HCT116 (cell line): ENCODE results near the gene NUP153. TPM values are rescaled to one million over a fixed set of nuclear protein-coding genes. Genes with fewer than 3 reads are reported as not detected.

Source experiments
- ATAC-seq: fragments of 200-7000 bp; cut with Tn5 transposase; 2 replicates; pipeline ENCODE4 v1.9.1; 2020; ENCODE audit warnings: mild to moderate bottlenecking, moderate library complexity
- BruUV-seq: library from RNA; stranded (reverse); fragments of 400-500 nt; replicated peaks from 2 replicates; lab custom pipeline; 2021; lab: Mats Ljungman, UMichigan
- CTCF ChIA-PET: fragments of 300-600 bp; sonication (Branson Sonifier 250); formaldehyde crosslinking; loops from one replicate; lab custom pipeline; 2021; ENCODE audit warnings: antibody characterized with exemption; lab: Charles Lee
- POLR2A ChIA-PET: fragments of 300-600, 350-600 bp; sonication (Branson Sonifier 250); formaldehyde crosslinking; loops from one replicate; lab custom pipeline; 2021; ENCODE audit warnings: antibody characterized with exemption; lab: Charles Lee
- RAD21 ChIA-PET, 2 experiments: fragments of 300-600 bp; sonication (Branson Sonifier 250); formaldehyde crosslinking; loops; one replicate each; lab custom pipeline; 2023; ENCODE audit warnings: low total read pairs in 2 of 2; ENCODE audit not compliant: uncharacterized antibody in 2 of 2, unreplicated experiment in 2 of 2, low non-redundant PET in 1 of 2; lab: Charles Lee
- DNase-seq: peaks from one replicate; pipeline ENCODE4 v3.0.0-alpha.2; 2010; ENCODE audit warnings: low read depth, low spot score
- H2AFZ ChIP-seq: fragments of 200-600 bp; shearing (Covaris generic), sonication (generic); 2 replicates; pipeline ENCODE4 v1.6.1; 2017; ENCODE audit warnings: low read depth, mixed run types, mixed read lengths, antibody characterized with exemption, low read length; ENCODE audit not compliant: poor library complexity, severe bottlenecking
- H3K27ac ChIP-seq: 2 replicates; pipeline ENCODE4 v1.5.1; 2012; ENCODE audit warnings: low read depth, low read length
- H3K27me3 ChIP-seq: fragments of 200-600 bp; sonication (generic); 2 replicates; pipeline ENCODE4 v1.6.1; 2016; ENCODE audit warnings: mixed run types, low read length, mixed read lengths; ENCODE audit not compliant: insufficient read depth
- H3K36me3 ChIP-seq, 2 experiments: fragments of 200-500 bp in 1 of 2; fragments of 200-600 bp in 1 of 2; sonication (Bioruptor generic) in 1 of 2; sonication (generic) in 1 of 2; 2 replicates each; pipeline versions ENCODE4 v1.5.1 to v1.6.1; 2014 to 2016; ENCODE audit warnings: low read length in 2 of 2, inconsistent platforms in 1 of 2, mixed read lengths in 1 of 2, mixed run types in 1 of 2; ENCODE audit not compliant: insufficient read depth in 2 of 2, control insufficient read depth in 1 of 2
- H3K4me1 ChIP-seq, 2 experiments: fragments of 200-600 bp in 1 of 2; sonication (generic) in 1 of 2; 2 replicates each; pipeline versions ENCODE4 v1.5.1 to v1.6.1; 2012 to 2017; ENCODE audit warnings: low read length in 2 of 2, inconsistent platforms in 1 of 2, mild to moderate bottlenecking in 1 of 2, mixed read lengths in 1 of 2, mixed run types in 1 of 2, moderate library complexity in 1 of 2; ENCODE audit not compliant: insufficient read depth in 2 of 2, control insufficient read depth in 1 of 2
- H3K4me2 ChIP-seq: fragments of 200-600 bp; sonication (generic); 2 replicates; pipeline ENCODE4 v1.6.1; 2017; ENCODE audit warnings: mixed run types, low read length, mixed read lengths
- H3K4me3 ChIP-seq, 2 experiments: fragments of 200-600 bp in 1 of 2; sonication (generic) in 1 of 2; replicated peaks in 1 of 2; 2 replicates each; pipeline ENCODE4 v1.5.1; 2011 to 2016; ENCODE audit warnings: low read length in 2 of 2, control low read depth in 1 of 2, low read depth in 1 of 2, mild to moderate bottlenecking in 1 of 2, mixed read lengths in 1 of 2, mixed run types in 1 of 2
- H3K79me2 ChIP-seq: fragments of 200-600 bp; sonication (generic); 2 replicates; pipeline ENCODE4 v1.6.1; 2017; ENCODE audit warnings: mild to moderate bottlenecking, mixed run types, low read length, moderate library complexity, mixed read lengths; ENCODE audit not compliant: insufficient read depth
- H3K9ac ChIP-seq: fragments of 200-600 bp; sonication (generic); 2 replicates; pipeline ENCODE4 v1.6.1; 2016; ENCODE audit warnings: low read length, mixed read lengths
- H3K9me2 ChIP-seq: fragments of 200-600 bp; sonication (generic), shearing (Covaris generic); 2 replicates; pipeline ENCODE4 v1.6.1; 2017; ENCODE audit warnings: mixed run types, mild to moderate bottlenecking, moderate library complexity; ENCODE audit not compliant: insufficient read depth
- H3K9me3 ChIP-seq, 2 experiments: fragments of 200-500 bp in 1 of 2; fragments of 200-600 bp in 1 of 2; sonication (Bioruptor generic) in 1 of 2; sonication (generic) in 1 of 2; 2 replicates each; pipeline ENCODE4 v1.6.1; 2014 to 2017; ENCODE audit warnings: low read length in 2 of 2, mixed read lengths in 2 of 2, inconsistent platforms in 1 of 2, low read depth in 1 of 2, mild to moderate bottlenecking in 1 of 2, mixed run types in 1 of 2, moderate library complexity in 1 of 2; ENCODE audit not compliant: control insufficient read depth in 1 of 2, insufficient read depth in 1 of 2
- H4K20me1 ChIP-seq: fragments of 200-600 bp; sonication (generic), shearing (Covaris generic); 2 replicates; pipeline ENCODE4 v1.6.1; 2017; ENCODE audit warnings: mixed run types, mild to moderate bottlenecking, moderate library complexity; ENCODE audit not compliant: insufficient read depth
- ELF1 ChIP-seq: IDR thresholded peaks from 2 replicates; pipeline ENCODE4 v1.6.1; 2012; ENCODE audit warnings: low read depth, borderline replicate concordance
- EZH2 ChIP-seq: fragments of 200-600 bp; sonication (generic); IDR thresholded peaks from 2 replicates; pipeline ENCODE4 v1.6.1; 2017; ENCODE audit warnings: antibody characterized with exemption, mixed run types
- EZH2phosphoT487 ChIP-seq: fragments of 200-600 bp; IDR thresholded peaks from 2 replicates; pipeline ENCODE4 v1.6.1; 2018; ENCODE audit warnings: antibody characterized with exemption, borderline replicate concordance
- FOSL1 ChIP-seq: IDR thresholded peaks from 2 replicates; pipeline ENCODE4 v1.6.1; 2012; ENCODE audit warnings: low read depth
- RAD21 ChIP-seq: IDR thresholded peaks from 2 replicates; pipeline ENCODE4 v1.6.1; 2012; ENCODE audit warnings: low read depth, mild to moderate bottlenecking
- SRF ChIP-seq: IDR thresholded peaks from 2 replicates; pipeline ENCODE4 v1.6.1; 2012; ENCODE audit warnings: low read depth
- TCF7L2 ChIP-seq: IDR thresholded peaks from 2 replicates; pipeline ENCODE4 v1.7.0; 2011; ENCODE audit warnings: borderline replicate concordance, inconsistent platforms; ENCODE audit not compliant: insufficient read depth, insufficient read length; ENCODE audit errors: extremely low read depth
- YY1 ChIP-seq: IDR thresholded peaks from 2 replicates; pipeline ENCODE4 v1.6.1; 2011; ENCODE audit warnings: low read length, low read depth, moderate library complexity, mild to moderate bottlenecking; ENCODE audit not compliant: insufficient replicate concordance; ENCODE audit errors: extremely low read depth
- ZNF274 ChIP-seq: fragments of 200-500 bp; sonication (Bioruptor generic); IDR thresholded peaks from 2 replicates; pipeline ENCODE4 v1.6.1; 2014; ENCODE audit warnings: mild to moderate bottlenecking, low read depth, low read length, inconsistent platforms
- intact Hi-C: fragments of 100-400 bp; cut with micrococcal nuclease; formaldehyde crosslinking; loops from 2 replicates; pipeline ENCODE4 v1.10.0; 2022
- total RNA-seq: library from RNA; stranded (reverse); gene quantifications from one replicate; pipeline ENCODE4 v1.2.1, GENCODE V29; 2021; ENCODE audit not compliant: unreplicated experiment
- TF ChIP-seq, protein P1 (sequence below): IDR thresholded peaks from 2 replicates; pipeline ENCODE4 v1.6.1; 2011; ENCODE audit warnings: mild to moderate bottlenecking, low read length, moderate library complexity; ENCODE audit not compliant: insufficient replicate concordance; ENCODE audit errors: extremely low read depth

NUP153 gene
- total RNA-seq, 1 experiment from 2014 or later, result 51.6 TPM

DNA sequence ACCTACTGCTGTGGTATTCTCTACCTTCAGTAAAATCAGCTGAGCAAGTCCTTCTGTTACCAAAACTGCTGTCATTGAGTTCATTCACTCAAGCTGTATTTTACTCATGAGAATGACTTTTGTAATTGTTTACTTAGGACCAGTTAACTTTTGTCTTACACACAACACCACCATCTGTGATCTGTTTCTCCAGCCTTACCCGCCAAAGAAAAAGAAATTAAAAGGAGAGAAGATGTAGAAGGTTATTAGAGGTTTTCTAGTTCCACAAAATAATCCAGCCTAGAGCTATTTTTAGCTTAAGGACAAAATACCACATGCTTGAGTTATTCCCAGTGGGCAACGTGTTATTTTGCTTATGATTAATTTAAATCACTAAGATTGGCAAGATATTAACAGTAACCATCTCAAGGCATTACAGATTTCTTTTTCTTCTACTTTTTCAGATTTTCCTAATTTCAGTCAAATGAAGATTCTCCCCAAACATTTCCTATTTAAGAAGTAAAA lies 68.5 kb downstream of the NUP153 start:
- H3K4me3 ChIP-seq, result no peak overlapping the region
- ChIA-PET CTCF (no interaction called here), RAD21 (no interaction called here), POLR2A (no interaction called here)
- peaks cover 14% of the 10 kb centered on the region; the same call in 1 of the 2 replicates for H4K20me1 ChIP-seq
- H3K27ac ChIP-seq, result no peak overlapping the region
- H3K9me2 ChIP-seq, result no peaks in the 10 kb centered on the region
- no peak overlapping the region for H2AFZ ChIP-seq
- H3K4me2 ChIP-seq, result no peak overlapping the region
- no peaks in the 10 kb centered on the region for H3K9me3 ChIP-seq
- H3K79me2 ChIP-seq, result peaks cover 77% of the 10 kb centered on the region
- no peak for ATAC-seq
- BruUV-seq, result no TSS peak
- DNase-seq, result no peak
- TF ChIP-seq SRF (no peak), TCF7L2 (no peak), ZNF274 (no peak), RAD21 (no peak), ELF1 (no peak), EZH2phosphoT487 (no peak), EZH2 (no peak), FOSL1 (no peak), YY1 (no peak)
- TF ChIP-seq, protein P1, sequence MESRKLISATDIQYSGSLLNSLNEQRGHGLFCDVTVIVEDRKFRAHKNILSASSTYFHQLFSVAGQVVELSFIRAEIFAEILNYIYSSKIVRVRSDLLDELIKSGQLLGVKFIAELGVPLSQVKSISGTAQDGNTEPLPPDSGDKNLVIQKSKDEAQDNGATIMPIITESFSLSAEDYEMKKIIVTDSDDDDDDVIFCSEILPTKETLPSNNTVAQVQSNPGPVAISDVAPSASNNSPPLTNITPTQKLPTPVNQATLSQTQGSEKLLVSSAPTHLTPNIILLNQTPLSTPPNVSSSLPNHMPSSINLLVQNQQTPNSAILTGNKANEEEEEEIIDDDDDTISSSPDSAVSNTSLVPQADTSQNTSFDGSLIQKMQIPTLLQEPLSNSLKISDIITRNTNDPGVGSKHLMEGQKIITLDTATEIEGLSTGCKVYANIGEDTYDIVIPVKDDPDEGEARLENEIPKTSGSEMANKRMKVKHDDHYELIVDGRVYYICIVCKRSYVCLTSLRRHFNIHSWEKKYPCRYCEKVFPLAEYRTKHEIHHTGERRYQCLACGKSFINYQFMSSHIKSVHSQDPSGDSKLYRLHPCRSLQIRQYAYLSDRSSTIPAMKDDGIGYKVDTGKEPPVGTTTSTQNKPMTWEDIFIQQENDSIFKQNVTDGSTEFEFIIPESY, result no peak
- no peaks in the 10 kb centered on the region for H3K4me1 ChIP-seq
- intact Hi-C loops, result no loop called here
- H3K9ac ChIP-seq, result no peak overlapping the region
- H3K36me3 ChIP-seq, result peaks cover 22 to 40% of the 10 kb centered on the region in 2 experiments
- no peaks in the 10 kb centered on the region for H3K27me3 ChIP-seq
